ENCODE measurements around the gene DUOX2.

Gene DUOX2

GRCh38 chr15:45114076-45114750 lies at the start of gene DUOX2, which contains the start of gene DUOXA2:
Gene DUOX2 (minus strand): TSS chr15:45114172. CDS start chr15:45113411, 761 bp downstream.
Gene DUOXA2 (plus strand): TSS chr15:45114326. CDS start chr15:45114606, 280 bp downstream.
- no peak for DNase-seq (ENCODE audit: low read depth in 2 of 3, low spot score in 2 of 3)

GRCh38 chr15:45163508-45163856 lies 49.5 kb upstream of the DUOX2 start:
- DNase-seq (ENCODE audit: low read depth in 2 of 3, low spot score in 2 of 3) = no peak

- DNase-seq (ENCODE audit: low read depth in 2 of 3, low spot score in 2 of 3) = peak in 2 of 3 experiments; percentile 40 to 45
Observed at GRCh38 chr15:45162771-45163507, 49.0 kb upstream of the DUOX2 start.

- no peak for DNase-seq (ENCODE audit: low read depth in 2 of 3, low spot score in 2 of 3)
Observed at GRCh38 chr15:45161666-45162065, 47.7 kb upstream of the DUOX2 start.

GRCh38 chr15:45157974-45158373 lies 44.0 kb upstream of the DUOX2 start:
- DNase-seq (ENCODE audit: low read depth in 2 of 3, low spot score in 2 of 3) = no peak

GRCh38 chr15:45156744-45157455 lies 42.9 kb upstream of the DUOX2 start:
- DNase-seq (ENCODE audit: low read depth in 2 of 3, low spot score in 2 of 3) = no peak

GRCh38 chr15:45155739-45156138 lies 41.8 kb upstream of the DUOX2 start:
- DNase-seq (ENCODE audit: low read depth in 2 of 3, low spot score in 2 of 3) = no peak

- DNase-seq (ENCODE audit: low read depth in 2 of 3, low spot score in 2 of 3) = no peak
Observed at GRCh38 chr15:45151998-45152828, 38.2 kb upstream of the DUOX2 start.

- DNase-seq (ENCODE audit: low read depth in 2 of 3, low spot score in 2 of 3) = no peak
Observed at GRCh38 chr15:45150997-45151396, 37.0 kb upstream of the DUOX2 start.

- no peak for DNase-seq (ENCODE audit: low read depth in 2 of 3, low spot score in 2 of 3)
Observed at GRCh38 chr15:45150481-45150880, 36.5 kb upstream of the DUOX2 start.

GRCh38 chr15:45149060-45149459 lies 35.1 kb upstream of the DUOX2 start:
- DNase-seq (ENCODE audit: low read depth in 2 of 3, low spot score in 2 of 3) = no peak

GRCh38 chr15:45148076-45149059 lies 34.4 kb upstream of the DUOX2 start:
- DNase-seq (ENCODE audit: low read depth in 2 of 3, low spot score in 2 of 3) = no peak

- DNase-seq (ENCODE audit: low read depth in 2 of 3, low spot score in 2 of 3) = no peak
Observed at GRCh38 chr15:45147606-45148005, 33.6 kb upstream of the DUOX2 start.

- no peak for DNase-seq (ENCODE audit: low read depth in 2 of 3, low spot score in 2 of 3)
Observed at GRCh38 chr15:45146405-45146804, 32.4 kb upstream of the DUOX2 start.

- DNase-seq (ENCODE audit: low read depth in 2 of 3, low spot score in 2 of 3) = no peak
Observed at GRCh38 chr15:45144775-45145174, 30.8 kb upstream of the DUOX2 start.

GRCh38 chr15:45143946-45144345 lies 30.0 kb upstream of the DUOX2 start:
- DNase-seq (ENCODE audit: low read depth in 2 of 3, low spot score in 2 of 3) = no peak

- DNase-seq (ENCODE audit: low read depth in 2 of 3, low spot score in 2 of 3) = no peak
Observed at GRCh38 chr15:45143056-45143455, 29.1 kb upstream of the DUOX2 start.

- DNase-seq (ENCODE audit: low read depth in 2 of 3, low spot score in 2 of 3) = no peak
Observed at GRCh38 chr15:45141386-45141785, 27.4 kb upstream of the DUOX2 start.

GRCh38 chr15:45140557-45141250 lies 26.7 kb upstream of the DUOX2 start:
- no peak for DNase-seq (ENCODE audit: low read depth in 2 of 3, low spot score in 2 of 3)

All from activated CD8-positive, alpha-beta memory T cell treated with anti-CD3 and anti-CD28 coated beads for 48 hours (primary cell).